Stimulated activated CD8-positive, alpha-beta memory T cell treated with anti-CD3 and anti-CD28 coated beads, Interleukin-12 subunit alpha, Interleukin-12 subunit beta, amount 100 ng/mL, for 24 hours (primary cell): ENCODE results near the gene DUXA.

Experiments
- DNase-seq: peaks from one replicate; pipeline ENCODE4 v3.0.0-alpha.2; 2020; ENCODE audit errors: extremely low read depth

Gene DUXA

GRCh38 chr19:57105976-57106721 lies 61.1 kb downstream of the DUXA start:
- DNase-seq: no peak
